ENCODE measurements around the gene CREBBP.

Gene CREBBP

DNA sequence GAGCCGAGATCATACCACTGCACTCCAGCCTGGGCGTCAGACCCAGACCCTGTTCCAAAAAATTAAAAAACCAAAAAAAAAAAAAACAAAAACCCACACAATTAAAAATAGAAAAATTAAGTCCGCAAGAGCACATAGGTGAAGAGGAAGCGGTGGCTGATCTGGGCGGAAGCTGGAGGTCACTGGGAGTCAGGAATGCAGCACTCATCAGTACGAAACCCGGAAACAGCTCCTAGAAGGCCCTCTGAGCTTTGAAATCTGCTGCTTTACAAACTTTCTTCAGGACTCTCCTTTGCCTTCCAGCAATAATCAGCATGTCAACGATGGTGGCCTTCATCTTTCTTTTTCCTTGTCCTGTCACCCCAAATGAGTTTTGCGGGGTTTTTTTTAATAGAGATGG lies 192.7 kb downstream of the CREBBP start:
- Histone ChIP-seq H3K9me3 (ENCODE audit: control insufficient read depth in 1 of 2, low read length in 2 of 2) (no peaks in the 10 kb centered on the region), H3K4me3 (ENCODE audit: low read depth in 1 of 2, low read length in 2 of 2) (no peak overlapping the region), H3K27ac (ENCODE audit: low read depth, low read length) (no peak overlapping the region), H3K9ac (ENCODE audit: low read depth in 1 of 2, low read length in 2 of 2) (no peak overlapping the region), H3K36me3 (ENCODE audit: control insufficient read depth in 1 of 2, insufficient read depth in 2 of 2, low read length in 2 of 2) (peaks cover 15 to 44% of the 10 kb centered on the region in 2 donors), H3K27me3 (ENCODE audit: control insufficient read depth in 1 of 2, insufficient read depth in 2 of 2, low read length in 2 of 2) (no peaks in the 10 kb centered on the region), H3K4me1 (ENCODE audit: control insufficient read depth in 1 of 2, insufficient read depth in 2 of 2, low read length in 2 of 2) (peaks cover 5% of the 10 kb centered on the region in 2 donors)

DNA sequence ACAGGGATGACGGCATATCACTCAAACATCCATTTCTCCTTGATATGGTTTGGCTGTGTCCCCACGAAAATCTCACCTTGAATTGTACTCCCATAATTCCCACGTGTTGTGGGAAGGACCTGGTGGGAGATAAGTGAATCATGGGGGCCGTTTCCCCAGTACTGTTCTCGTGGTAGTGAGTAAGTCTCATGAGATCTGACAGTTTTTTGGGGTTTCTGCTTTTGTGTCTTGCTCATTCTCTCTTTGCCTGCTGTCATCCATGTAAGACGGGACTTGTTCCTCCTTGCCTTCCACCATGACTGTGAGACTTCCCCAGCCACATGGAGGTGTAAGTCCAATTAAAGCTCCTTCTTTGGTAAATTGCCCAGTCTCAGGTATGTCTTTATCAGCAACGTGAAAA lies 193.5 kb downstream of the CREBBP start:
- Histone ChIP-seq H3K9ac (ENCODE audit: low read depth in 1 of 2, low read length in 2 of 2) (no peak overlapping the region), H3K4me3 (ENCODE audit: low read depth in 1 of 2, low read length in 2 of 2) (no peak overlapping the region), H3K4me1 (ENCODE audit: control insufficient read depth in 1 of 2, insufficient read depth in 2 of 2, low read length in 2 of 2) (peaks cover 5% of the 10 kb centered on the region in 2 donors), H3K27ac (ENCODE audit: low read depth, low read length) (no peak overlapping the region), H3K36me3 (ENCODE audit: control insufficient read depth in 1 of 2, insufficient read depth in 2 of 2, low read length in 2 of 2) (peaks cover 15 to 49% of the 10 kb centered on the region in 2 donors), H3K27me3 (ENCODE audit: control insufficient read depth in 1 of 2, insufficient read depth in 2 of 2, low read length in 2 of 2) (no peaks in the 10 kb centered on the region), H3K9me3 (ENCODE audit: control insufficient read depth in 1 of 2, low read length in 2 of 2) (no peaks in the 10 kb centered on the region)

DNA sequence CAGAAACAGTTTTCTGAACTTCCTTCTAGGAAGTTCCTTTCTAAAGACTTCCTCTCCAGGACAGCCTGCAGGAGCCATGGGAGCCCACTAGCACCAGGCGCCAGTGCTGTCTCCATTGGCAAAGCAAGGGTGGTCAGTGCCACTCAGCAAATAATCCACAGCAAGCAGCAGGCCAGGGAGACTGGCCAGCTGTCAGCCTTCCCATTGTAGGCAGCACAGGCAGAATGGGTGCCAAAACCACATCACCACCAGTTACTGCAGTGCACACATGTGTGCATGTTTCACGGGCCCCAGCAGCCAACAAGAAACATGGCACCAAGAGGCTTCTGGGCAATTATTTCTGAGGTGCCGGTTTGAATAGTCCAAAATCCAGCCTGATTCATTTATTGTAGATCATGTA lies 199.3 kb downstream of the CREBBP start:
- no peaks in the 10 kb centered on the region for H3K9me3 ChIP-seq (ENCODE audit: control insufficient read depth in 1 of 2, low read length in 2 of 2)
- no peaks in the 10 kb centered on the region for H3K4me1 ChIP-seq (ENCODE audit: control insufficient read depth in 1 of 2, insufficient read depth in 2 of 2, low read length in 2 of 2)
- H3K4me3 ChIP-seq (ENCODE audit: low read depth in 1 of 2, low read length in 2 of 2): no peak overlapping the region
- no peaks in the 10 kb centered on the region for H3K27me3 ChIP-seq (ENCODE audit: control insufficient read depth in 1 of 2, insufficient read depth in 2 of 2, low read length in 2 of 2)
- peaks cover 25 to 70% of the 10 kb centered on the region in 2 donors for H3K36me3 ChIP-seq (ENCODE audit: control insufficient read depth in 1 of 2, insufficient read depth in 2 of 2, low read length in 2 of 2)
- H3K27ac ChIP-seq (ENCODE audit: low read depth, low read length): no peak overlapping the region
- no peak overlapping the region for H3K9ac ChIP-seq (ENCODE audit: low read depth in 1 of 2, low read length in 2 of 2)

DNA sequence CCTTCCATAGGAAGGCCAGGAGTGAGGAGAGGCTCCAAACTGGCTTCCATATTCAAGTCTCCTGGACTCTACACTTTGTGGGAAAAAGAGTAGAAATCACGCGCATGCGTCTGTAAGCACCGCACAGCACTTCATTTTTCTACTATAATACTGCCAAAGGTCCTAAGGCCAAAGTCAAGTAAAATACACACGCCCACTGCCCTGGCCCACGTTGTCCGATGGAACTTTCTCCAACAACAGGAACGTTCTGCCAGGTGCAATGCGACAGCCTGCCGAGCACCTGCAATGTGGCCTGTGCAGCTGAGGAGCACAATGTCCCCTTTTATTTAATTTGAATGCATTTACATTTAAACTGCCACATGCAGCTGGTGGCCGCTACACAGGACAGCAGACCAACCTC lies 202.5 kb downstream of the CREBBP start:
- no peaks in the 10 kb centered on the region for H3K4me1 ChIP-seq (ENCODE audit: control insufficient read depth in 1 of 2, insufficient read depth in 2 of 2, low read length in 2 of 2)
- peaks cover 33 to 88% of the 10 kb centered on the region in 2 donors for H3K36me3 ChIP-seq (ENCODE audit: control insufficient read depth in 1 of 2, insufficient read depth in 2 of 2, low read length in 2 of 2)
- no peaks in the 10 kb centered on the region for H3K27me3 ChIP-seq (ENCODE audit: control insufficient read depth in 1 of 2, insufficient read depth in 2 of 2, low read length in 2 of 2)
- H3K27ac ChIP-seq (ENCODE audit: low read depth, low read length): no peak overlapping the region
- no peak overlapping the region for H3K9ac ChIP-seq (ENCODE audit: low read depth in 1 of 2, low read length in 2 of 2)
- H3K4me3 ChIP-seq (ENCODE audit: low read depth in 1 of 2, low read length in 2 of 2): no peak overlapping the region
- H3K9me3 ChIP-seq (ENCODE audit: control insufficient read depth in 1 of 2, low read length in 2 of 2): no peaks in the 10 kb centered on the region

DNA sequence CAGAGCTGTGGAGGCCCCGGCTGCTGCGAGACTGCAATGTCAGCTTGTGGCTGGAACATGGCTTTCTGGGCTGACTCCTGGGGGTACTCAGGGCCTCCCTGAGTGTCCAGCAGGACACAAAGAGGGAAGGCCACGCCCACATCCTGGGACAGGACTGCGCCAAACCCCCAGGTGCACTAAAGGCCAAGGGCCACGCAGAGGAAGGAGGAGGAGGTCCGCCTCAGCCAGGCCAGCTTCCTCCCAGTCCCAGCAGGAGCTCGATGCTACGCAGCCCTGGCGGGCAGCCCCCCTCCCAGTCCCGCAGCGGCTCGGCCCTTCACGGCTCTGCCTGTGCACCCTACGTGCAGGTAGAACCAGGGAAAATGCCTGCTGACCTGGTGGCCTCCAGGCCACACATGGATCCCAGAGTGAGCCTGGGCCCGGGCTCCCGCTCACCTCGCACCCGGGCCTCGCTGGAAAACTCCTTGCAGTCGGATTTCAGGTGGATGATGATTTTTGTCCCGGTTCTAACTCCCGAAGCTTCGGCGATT lies 204.8 kb downstream of the CREBBP start:
- Histone ChIP-seq H3K9me3 (ENCODE audit: control insufficient read depth in 1 of 2, low read length in 2 of 2) (no peaks in the 10 kb centered on the region), H3K4me3 (ENCODE audit: low read depth in 1 of 2, low read length in 2 of 2) (no peak overlapping the region), H3K27ac (ENCODE audit: low read depth, low read length) (no peak overlapping the region), H3K9ac (ENCODE audit: low read depth in 1 of 2, low read length in 2 of 2) (no peak overlapping the region), H3K27me3 (ENCODE audit: control insufficient read depth in 1 of 2, insufficient read depth in 2 of 2, low read length in 2 of 2) (no peaks in the 10 kb centered on the region), H3K36me3 (ENCODE audit: control insufficient read depth in 1 of 2, insufficient read depth in 2 of 2, low read length in 2 of 2) (peaks cover 36 to 82% of the 10 kb centered on the region in 2 donors), H3K4me1 (ENCODE audit: control insufficient read depth in 1 of 2, insufficient read depth in 2 of 2, low read length in 2 of 2) (no peaks in the 10 kb centered on the region)
